Neural cell (in vitro differentiated cells): ENCODE results near the gene IQSEC1. TPM values are rescaled to one million over a fixed set of nuclear protein-coding genes. Genes with fewer than 3 reads are reported as not detected.

ENCODE experiments used
- H2AFZ ChIP-seq: fragments of 200-600, 300-800 bp; sonication (generic), shearing (Covaris generic); 2 replicates; pipeline ENCODE4 v1.6.0; 2014; ENCODE audit warnings: low read depth, mild to moderate bottlenecking, antibody characterized with exemption, low read length, moderate library complexity
- H3F3A ChIP-seq: fragments of 200-600 bp; shearing (Covaris generic); 2 replicates; pipeline ENCODE4 v1.6.1; 2016; ENCODE audit warnings: mild to moderate bottlenecking, moderate library complexity, mixed read lengths, antibody characterized with exemption, low read length; ENCODE audit not compliant: insufficient read depth, poor library complexity, severe bottlenecking
- H3K27ac ChIP-seq: fragments of 200-600, 300-800 bp; sonication (generic), shearing (Covaris generic); 2 replicates; pipeline ENCODE4 v1.5.1; 2014; ENCODE audit warnings: mild to moderate bottlenecking, low read length, moderate library complexity
- H3K27me3 ChIP-seq: fragments of 300-800, 200-600 bp; sonication (generic), shearing (Covaris generic); 2 replicates; pipeline ENCODE4 v1.6.0; 2014; ENCODE audit warnings: mild to moderate bottlenecking, low read depth, low read length, moderate library complexity; ENCODE audit not compliant: insufficient read depth
- H3K36me3 ChIP-seq: fragments of 300-800, 200-600 bp; sonication (generic), shearing (Covaris generic); 2 replicates; pipeline ENCODE4 v1.5.1; 2014; ENCODE audit warnings: mild to moderate bottlenecking, antibody characterized with exemption, low read length, moderate library complexity; ENCODE audit not compliant: insufficient read depth
- H3K4me2 ChIP-seq: fragments of 300-800, 200-600 bp; sonication (generic), shearing (Covaris generic); 2 replicates; pipeline ENCODE4 v1.6.0; 2014; ENCODE audit warnings: mild to moderate bottlenecking, low read length
- H3K4me3 ChIP-seq: fragments of 300-800, 200-600 bp; sonication (generic), shearing (Covaris generic); 2 replicates; pipeline ENCODE4 v1.5.1; 2014; ENCODE audit warnings: mild to moderate bottlenecking, low read length, moderate library complexity
- H3K79me2 ChIP-seq: fragments of 200-600 bp; shearing (Covaris generic); replicated peaks from 2 replicates; pipeline ENCODE4 v1.6.0; 2014; ENCODE audit warnings: mild to moderate bottlenecking, low read length, moderate library complexity; ENCODE audit not compliant: insufficient read depth
- H3K9ac ChIP-seq: fragments of 300-800, 200-600 bp; sonication (generic), shearing (Covaris generic); 2 replicates; pipeline ENCODE4 v1.6.1; 2016; ENCODE audit warnings: mild to moderate bottlenecking, low read length, mixed read lengths
- H3K9me2 ChIP-seq: fragments of 200-600 bp; shearing (Covaris generic); 2 replicates; pipeline ENCODE4 v1.6.1; 2016; ENCODE audit warnings: mild to moderate bottlenecking, low read length, mixed read lengths; ENCODE audit not compliant: insufficient read depth
- H3K9me3 ChIP-seq: fragments of 200-600, 300-800 bp; sonication (generic), shearing (Covaris generic); 2 replicates; pipeline ENCODE4 v1.6.1; 2016; ENCODE audit warnings: mild to moderate bottlenecking, mixed run types, low read length, moderate library complexity, mixed read lengths
- H4K20me1 ChIP-seq: fragments of 200-600 bp; shearing (Covaris generic); 2 replicates; pipeline ENCODE4 v1.6.1; 2016; ENCODE audit warnings: mild to moderate bottlenecking, mixed run types; ENCODE audit not compliant: insufficient read depth
- EP300 ChIP-seq: fragments of 450-650 bp; conservative IDR thresholded peaks from 2 replicates; pipeline ENCODE4 v1.6.1; 2014; ENCODE audit warnings: antibody characterized with exemption, mild to moderate bottlenecking, moderate library complexity; ENCODE audit not compliant: poor library complexity, severe bottlenecking
- EZH2 ChIP-seq: fragments of 200-600, 300-800 bp; shearing (Covaris generic), sonication (generic); IDR thresholded peaks from 2 replicates; pipeline ENCODE4 v1.6.1; 2014; ENCODE audit warnings: antibody characterized with exemption, low read length, borderline replicate concordance, mild to moderate bottlenecking; ENCODE audit not compliant: insufficient read depth, poor library complexity, severe bottlenecking
- MXI1 ChIP-seq: fragments of 450-650 bp; conservative IDR thresholded peaks from 2 replicates; pipeline ENCODE4 v1.6.1; 2014; ENCODE audit warnings: antibody characterized with exemption, mild to moderate bottlenecking; ENCODE audit not compliant: poor library complexity, severe bottlenecking
- POLR2AphosphoS5 ChIP-seq: IDR thresholded peaks from 2 replicates; pipeline ENCODE4 v1.6.1; 2012
- RAD21 ChIP-seq: fragments of 450-650 bp; conservative IDR thresholded peaks from 2 replicates; pipeline ENCODE4 v1.6.1; 2014; ENCODE audit warnings: antibody characterized with exemption, mild to moderate bottlenecking, moderate library complexity
- REST ChIP-seq: IDR thresholded peaks from 2 replicates; pipeline ENCODE4 v1.6.1; 2012; ENCODE audit warnings: borderline replicate concordance
- SMC3 ChIP-seq: fragments of 450-650 bp; conservative IDR thresholded peaks from 2 replicates; pipeline ENCODE4 v1.6.1; 2014; ENCODE audit warnings: antibody characterized with exemption, mild to moderate bottlenecking, moderate library complexity; ENCODE audit not compliant: poor library complexity
- TAF1 ChIP-seq: IDR thresholded peaks from 2 replicates; pipeline ENCODE4 v1.6.1; 2012; ENCODE audit warnings: low read depth
- polyA plus RNA-seq: library from polyadenylated mRNA; depleted of rRNA; stranded (reverse); fragments of >200 nt; gene quantifications from 2 replicates; pipeline ENCODE4 v1.2.3, GENCODE V29; 2014
- TF ChIP-seq, protein P1 (sequence below): fragments of 450-650 bp; IDR thresholded peaks from 2 replicates; pipeline ENCODE4 v1.5.1; 2014; ENCODE audit warnings: antibody characterized with exemption, mild to moderate bottlenecking, moderate library complexity; ENCODE audit not compliant: poor library complexity, severe bottlenecking

IQSEC1 gene
- polyA plus RNA-seq, 1 donor from 2014 or later = 6.0 TPM

DNA sequence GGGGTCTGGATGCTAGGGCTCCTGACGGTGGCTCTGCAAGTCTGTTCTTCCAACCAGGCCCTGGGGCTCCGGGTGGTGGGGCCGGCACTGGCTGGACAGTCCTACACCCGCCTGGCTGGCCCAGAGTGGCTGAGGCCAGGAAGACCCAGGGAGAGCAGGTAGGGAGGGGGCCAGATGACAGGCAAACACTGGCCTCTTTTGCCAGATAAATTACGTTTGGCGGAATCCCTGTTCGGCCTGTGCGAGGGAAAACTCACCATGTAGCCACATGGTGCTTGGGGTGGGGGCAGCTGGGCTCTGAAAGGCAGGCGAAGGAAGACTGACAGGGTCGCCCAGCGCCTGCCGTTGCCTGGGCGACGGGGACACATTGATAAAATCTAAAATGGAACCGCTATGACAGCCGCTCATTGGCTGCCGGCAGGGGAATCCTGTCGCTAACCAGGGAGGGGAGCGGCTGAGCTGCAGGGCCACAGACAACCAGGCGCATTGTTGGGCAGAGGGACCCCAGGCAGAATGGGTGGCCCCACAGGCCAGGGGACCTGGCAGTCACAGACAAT is 30.4 kb downstream of the IQSEC1 start:
- TF ChIP-seq REST = no peak
- no peak for TF ChIP-seq RAD21
- no peak for TF ChIP-seq SMC3
- TF ChIP-seq POLR2AphosphoS5 = peak; percentile 49
- peak; percentile 31 for TF ChIP-seq MXI1
- no peak for TF ChIP-seq EZH2
- peak; percentile 51 for TF ChIP-seq EP300
- no peak for TF ChIP-seq TAF1
- TF ChIP-seq, protein P1, sequence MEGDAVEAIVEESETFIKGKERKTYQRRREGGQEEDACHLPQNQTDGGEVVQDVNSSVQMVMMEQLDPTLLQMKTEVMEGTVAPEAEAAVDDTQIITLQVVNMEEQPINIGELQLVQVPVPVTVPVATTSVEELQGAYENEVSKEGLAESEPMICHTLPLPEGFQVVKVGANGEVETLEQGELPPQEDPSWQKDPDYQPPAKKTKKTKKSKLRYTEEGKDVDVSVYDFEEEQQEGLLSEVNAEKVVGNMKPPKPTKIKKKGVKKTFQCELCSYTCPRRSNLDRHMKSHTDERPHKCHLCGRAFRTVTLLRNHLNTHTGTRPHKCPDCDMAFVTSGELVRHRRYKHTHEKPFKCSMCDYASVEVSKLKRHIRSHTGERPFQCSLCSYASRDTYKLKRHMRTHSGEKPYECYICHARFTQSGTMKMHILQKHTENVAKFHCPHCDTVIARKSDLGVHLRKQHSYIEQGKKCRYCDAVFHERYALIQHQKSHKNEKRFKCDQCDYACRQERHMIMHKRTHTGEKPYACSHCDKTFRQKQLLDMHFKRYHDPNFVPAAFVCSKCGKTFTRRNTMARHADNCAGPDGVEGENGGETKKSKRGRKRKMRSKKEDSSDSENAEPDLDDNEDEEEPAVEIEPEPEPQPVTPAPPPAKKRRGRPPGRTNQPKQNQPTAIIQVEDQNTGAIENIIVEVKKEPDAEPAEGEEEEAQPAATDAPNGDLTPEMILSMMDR = no peak

DNA sequence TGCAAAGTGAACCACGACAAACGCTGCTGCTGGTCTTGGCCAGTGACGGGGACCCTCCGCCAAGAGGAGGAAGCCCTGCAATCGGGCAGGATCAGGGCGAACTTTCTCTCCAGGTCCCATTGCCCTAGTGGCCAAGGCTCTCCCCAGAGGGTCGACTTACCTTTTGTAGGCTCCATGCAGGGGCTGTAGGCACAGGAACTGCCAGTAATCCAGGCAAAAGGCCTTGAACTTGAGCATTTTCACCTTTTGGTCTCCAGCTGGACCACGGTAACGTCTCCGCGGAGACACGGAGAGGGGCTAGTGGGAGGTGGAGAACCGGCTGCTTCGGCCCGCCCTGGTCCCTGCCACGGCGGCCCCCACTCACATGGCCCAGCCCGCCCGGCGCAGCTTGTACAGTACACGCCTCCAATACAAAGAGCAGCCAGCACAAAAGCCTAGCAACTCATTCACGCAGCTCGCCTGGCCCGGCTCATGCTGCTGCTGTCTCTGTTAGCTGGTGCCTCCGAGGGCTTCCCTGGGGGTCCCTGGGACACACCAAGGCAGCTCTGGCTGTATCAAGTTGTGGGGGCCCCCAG is 31.0 kb downstream of the IQSEC1 start:
- Histone ChIP-seq H2AFZ (no peak overlapping the region), H3K36me3 (no peaks in the 10 kb centered on the region), H3K4me2 (no peak overlapping the region), H3K27me3 (no peaks in the 10 kb centered on the region), H3K79me2 (no peaks in the 10 kb centered on the region), H3K27ac (peak overlapping the region; percentile 82), H3F3A (no peaks in the 10 kb centered on the region), H3K4me3 (peak overlapping the region; percentile 41), H3K9ac (peak overlapping the region; percentile 57), H3K9me2 (no peaks in the 10 kb centered on the region), H3K9me3 (no peaks in the 10 kb centered on the region), H4K20me1 (no peaks in the 10 kb centered on the region)
- TF ChIP-seq TAF1 (no peak), REST (no peak), POLR2AphosphoS5 (no peak), MXI1 (no peak), SMC3 (no peak), RAD21 (no peak), EP300 (no peak), EZH2 (no peak)
- TF ChIP-seq, protein P1 = no peak

More for the DNA sequence above, 30.4 kb downstream of the IQSEC1 start:
- H3K36me3 ChIP-seq = no peaks in the 10 kb centered on the region
- peak overlapping the region; percentile 41 for H3K4me3 ChIP-seq
- H3K9me2 ChIP-seq = no peaks in the 10 kb centered on the region
- no peaks in the 10 kb centered on the region for H4K20me1 ChIP-seq
- no peak overlapping the region for H2AFZ ChIP-seq
- no peaks in the 10 kb centered on the region for H3K79me2 ChIP-seq
- no peaks in the 10 kb centered on the region for H3F3A ChIP-seq
- peak overlapping the region; percentile 57 for H3K9ac ChIP-seq
- H3K27me3 ChIP-seq = no peaks in the 10 kb centered on the region
- no peaks in the 10 kb centered on the region for H3K9me3 ChIP-seq
- H3K27ac ChIP-seq = peak overlapping the region; percentile 82
- H3K4me2 ChIP-seq = no peak overlapping the region
